Endothelial cell (in vitro differentiated cells): ENCODE results near the gene BOLA1. TPM values are rescaled to one million over a fixed set of nuclear protein-coding genes. Genes with fewer than 3 reads are reported as not detected.
"Not testable (repeated sequence)": the region's sequence is repeated elsewhere in the genome, so short reads cannot be mapped to it uniquely, and the experiment has no call there.

Experiments
- DNase-seq: peaks from one replicate; pipeline ENCODE4 v3.0.0; 2021; ENCODE audit warnings: low spot score
- H3K27ac Mint-ChIP-seq: one replicate; pipeline ENCODE4 v1.8.0; 2021; ENCODE audit warnings: mixed read lengths, inconsistent platforms; ENCODE audit not compliant: unreplicated experiment
- H3K27me3 Mint-ChIP-seq: one replicate; pipeline ENCODE4 v1.8.0; 2021; ENCODE audit warnings: mild to moderate bottlenecking, moderate library complexity, mixed read lengths, inconsistent platforms; ENCODE audit not compliant: unreplicated experiment
- H3K36me3 Mint-ChIP-seq: one replicate; pipeline ENCODE4 v1.8.0; 2021; ENCODE audit warnings: mild to moderate bottlenecking, low read depth, mixed read lengths, inconsistent platforms; ENCODE audit not compliant: unreplicated experiment
- H3K4me1 Mint-ChIP-seq: one replicate; pipeline ENCODE4 v1.8.0; 2021; ENCODE audit warnings: mild to moderate bottlenecking, mixed read lengths, inconsistent platforms; ENCODE audit not compliant: unreplicated experiment
- H3K4me3 Mint-ChIP-seq: one replicate; pipeline ENCODE4 v1.8.0; 2021; ENCODE audit warnings: mild to moderate bottlenecking, mixed read lengths, inconsistent platforms; ENCODE audit not compliant: unreplicated experiment
- H3K9me3 Mint-ChIP-seq: one replicate; pipeline ENCODE4 v1.8.0; 2021; ENCODE audit warnings: mixed read lengths, inconsistent platforms; ENCODE audit not compliant: unreplicated experiment
- CTCF ChIP-seq: fragments of 200-600 bp; sonication (generic); IDR thresholded peaks from one replicate; pipeline ENCODE4 v1.5.0; 2021; ENCODE audit warnings: antibody characterized with exemption; ENCODE audit not compliant: unreplicated experiment
- total RNA-seq: library from RNA; stranded (reverse); fragmentation: NEBNext Ultra II Directional; extraction: Animal tissue kit (Norgen Biotek cat#: 25700); gene quantifications from one replicate; pipeline ENCODE4 v1.2.1, GENCODE V29; 2021; ENCODE audit not compliant: unreplicated experiment

Gene BOLA1
- total RNA-seq, 1 donor from 2014 or later, result 7.7 TPM

GRCh38 chr1:149884433-149885338 is 14.7 kb upstream of the BOLA1 start:
- no peak for TF ChIP-seq CTCF
- H3K27ac Mint-ChIP-seq, result no peak overlapping the region
- no peak overlapping the region for H3K4me3 Mint-ChIP-seq
- no peaks in the 10 kb centered on the region for H3K36me3 Mint-ChIP-seq
- H3K9me3 Mint-ChIP-seq, result no peaks in the 10 kb centered on the region
- H3K4me1 Mint-ChIP-seq, result no peaks in the 10 kb centered on the region
- no peak for DNase-seq
- no peaks in the 10 kb centered on the region for H3K27me3 Mint-ChIP-seq

- H3K4me1 Mint-ChIP-seq, result no peaks in the 10 kb centered on the region
- H3K36me3 Mint-ChIP-seq, result no peaks in the 10 kb centered on the region
- TF ChIP-seq CTCF, result no peak
- no peak overlapping the region for H3K27ac Mint-ChIP-seq
- H3K4me3 Mint-ChIP-seq, result no peak overlapping the region
- no peaks in the 10 kb centered on the region for H3K27me3 Mint-ChIP-seq
- H3K9me3 Mint-ChIP-seq, result no peaks in the 10 kb centered on the region
- peak; percentile 40 for DNase-seq
Measured at GRCh38 chr1:149885339-149886120, 13.8 kb upstream of the BOLA1 start.

- DNase-seq, H3K36me3 Mint-ChIP-seq, H3K27ac Mint-ChIP-seq, H3K4me3 Mint-ChIP-seq, H3K9me3 Mint-ChIP-seq, H3K4me1 Mint-ChIP-seq, H3K27me3 Mint-ChIP-seq: not testable (repeated sequence)
Measured at GRCh38 chr1:149886121-149886395, 13.3 kb upstream of the BOLA1 start.

GRCh38 chr1:149886396-149887195 is 12.8 kb upstream of the BOLA1 start:
- no peaks in the 10 kb centered on the region for H3K4me1 Mint-ChIP-seq
- H3K27me3 Mint-ChIP-seq, result no peaks in the 10 kb centered on the region
- no peak for TF ChIP-seq CTCF
- no peaks in the 10 kb centered on the region for H3K9me3 Mint-ChIP-seq
- DNase-seq, result peak; percentile 72
- H3K36me3 Mint-ChIP-seq, result no peaks in the 10 kb centered on the region
- H3K27ac Mint-ChIP-seq, result no peak overlapping the region
- H3K4me3 Mint-ChIP-seq, result no peak overlapping the region

GRCh38 chr1:149887196-149887455 is 12.2 kb upstream of the BOLA1 start:
- not testable (repeated sequence) for H3K27me3 Mint-ChIP-seq

More at GRCh38 chr1:149887196-149887455, 12.2 kb upstream of the BOLA1 start:
- H3K4me3 Mint-ChIP-seq, H3K4me1 Mint-ChIP-seq, DNase-seq, H3K27ac Mint-ChIP-seq, H3K9me3 Mint-ChIP-seq, H3K36me3 Mint-ChIP-seq: not testable (repeated sequence)
